NCI-H1048 (cell line): Measurements from ENCODE around the gene FEZ2.

Experiments
- DNase-seq: peaks from one replicate; lab custom pipeline; 2025; lab: John Stamatoyannopoulos, UW

FEZ2 gene

DNA sequence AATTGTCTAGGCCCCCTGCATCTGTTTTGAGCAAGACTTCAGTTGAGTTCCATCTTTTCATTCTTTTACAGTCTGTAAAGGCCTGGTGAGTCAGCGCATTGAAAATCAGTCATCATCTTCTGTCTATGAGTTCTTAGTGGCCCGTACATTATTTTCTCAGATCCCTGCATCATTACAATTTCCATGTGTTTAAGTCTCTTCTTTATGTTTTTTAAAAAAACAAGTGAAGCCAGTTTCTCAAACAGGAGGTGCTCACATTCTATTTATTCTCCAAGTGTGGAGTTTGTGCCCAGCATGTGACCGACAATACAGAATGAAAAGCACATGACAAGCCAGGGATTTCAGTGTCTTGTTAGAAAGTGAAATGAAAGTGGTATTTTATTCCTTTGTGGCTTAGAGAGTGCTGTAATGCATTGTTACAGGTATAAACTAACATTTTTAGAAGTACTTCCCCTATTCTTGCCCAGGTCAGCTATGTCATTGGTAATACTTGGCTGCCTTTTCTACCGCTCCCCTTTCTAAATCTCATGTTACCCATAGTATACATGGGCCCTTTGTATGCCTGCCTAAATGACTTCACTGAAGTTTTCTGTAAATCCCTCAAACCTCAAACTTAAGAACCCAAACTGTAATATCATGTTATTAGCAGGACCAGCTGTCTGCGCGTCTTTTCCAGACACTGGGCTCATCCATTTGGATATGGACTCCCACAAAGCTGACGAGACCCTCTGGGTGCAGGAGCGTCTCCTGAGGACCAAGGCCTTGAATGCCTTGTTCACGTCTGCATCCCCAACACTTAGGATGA, 67.6 kb downstream of the FEZ2 start:
- no peak for DNase-seq

- no peak for DNase-seq
Observed at GRCh38 chr2:36528766-36529392, 69.1 kb downstream of the FEZ2 start.

GRCh38 chr2:36528274-36528673, 69.7 kb downstream of the FEZ2 start:
- no peak for DNase-seq

- no peak for DNase-seq
Observed at GRCh38 chr2:36526226-36526625, 71.7 kb downstream of the FEZ2 start.

GRCh38 chr2:36525245-36525644, 72.7 kb downstream of the FEZ2 start:
- DNase-seq, result no peak

DNA sequence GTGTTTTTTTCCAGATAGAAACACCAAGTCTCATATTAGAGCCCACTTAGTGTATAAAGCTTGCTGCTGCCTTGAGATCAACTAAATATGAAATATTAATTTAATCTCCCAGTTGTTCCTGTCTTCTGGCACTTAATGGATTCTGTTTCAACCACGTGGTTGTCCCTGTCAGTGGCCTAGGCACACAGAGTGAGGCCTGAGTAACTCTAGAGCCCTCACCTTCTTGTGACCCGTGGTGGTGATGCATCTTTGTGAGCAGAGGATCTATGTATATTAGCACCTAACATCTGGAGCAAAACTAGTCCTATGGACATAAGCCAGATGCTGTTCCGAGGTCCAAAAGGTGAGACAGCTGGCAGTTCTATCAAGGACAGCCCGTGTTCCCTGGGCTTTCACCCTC, 74.8 kb downstream of the FEZ2 start:
- DNase-seq, result no peak

GRCh38 chr2:36520431-36520830, 77.5 kb downstream of the FEZ2 start:
- DNase-seq, result no peak

DNA sequence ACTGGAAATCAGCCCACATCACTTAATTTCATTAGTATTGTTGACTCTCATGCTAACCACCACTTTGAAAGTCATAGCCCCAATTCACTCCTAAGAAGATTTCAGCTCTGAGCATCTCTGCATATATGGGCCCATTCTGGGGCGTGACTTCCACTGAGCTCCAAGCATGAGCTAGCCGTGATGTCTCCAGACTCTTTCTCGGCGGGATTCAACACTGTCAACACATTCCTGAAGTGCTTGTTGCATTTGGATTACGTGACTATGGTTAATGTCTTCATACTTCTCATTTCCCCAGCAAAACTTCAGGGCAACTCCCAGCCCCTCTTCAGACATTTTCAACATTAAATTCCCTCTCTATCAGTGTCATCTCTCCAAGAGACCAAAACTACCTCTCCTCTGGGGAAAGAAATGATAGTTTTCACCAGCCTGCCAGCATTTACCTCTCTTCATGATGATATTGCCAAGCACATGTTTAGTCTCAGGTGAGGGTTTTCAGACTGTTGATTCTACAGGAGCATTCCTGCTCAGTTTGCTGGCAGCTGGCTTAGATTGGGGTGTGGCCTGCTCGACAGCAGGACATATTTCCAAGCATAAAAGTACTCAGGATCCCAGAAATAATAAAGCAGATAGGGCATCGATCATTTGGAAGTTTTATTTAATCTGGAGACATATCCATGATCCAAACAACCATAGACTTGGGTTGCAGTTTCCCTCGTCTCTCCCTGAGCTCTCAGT, 81.7 kb downstream of the FEZ2 start:
- no peak for DNase-seq

- no peak for DNase-seq
Observed at GRCh38 chr2:36515538-36515937, 82.4 kb downstream of the FEZ2 start.

DNA sequence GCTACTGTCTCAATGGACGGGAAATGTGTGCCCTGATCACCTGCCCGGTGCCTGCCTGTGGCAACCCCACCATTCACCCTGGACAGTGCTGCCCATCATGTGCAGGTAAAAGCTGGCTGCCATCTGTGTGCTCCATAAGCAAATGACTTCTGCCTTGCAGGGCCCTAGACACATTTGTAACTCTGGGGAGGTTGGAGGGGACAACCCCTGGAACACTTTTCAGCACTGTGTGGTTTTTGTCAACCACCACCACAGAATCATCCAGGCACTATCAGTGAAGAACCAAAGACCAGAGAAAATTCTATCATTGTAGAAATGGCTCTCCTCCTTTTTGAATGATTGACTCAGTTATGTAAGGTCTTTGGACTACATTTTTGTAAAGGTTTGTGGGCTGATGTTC, 84.3 kb downstream of the FEZ2 start:
- DNase-seq, result no peak

DNA sequence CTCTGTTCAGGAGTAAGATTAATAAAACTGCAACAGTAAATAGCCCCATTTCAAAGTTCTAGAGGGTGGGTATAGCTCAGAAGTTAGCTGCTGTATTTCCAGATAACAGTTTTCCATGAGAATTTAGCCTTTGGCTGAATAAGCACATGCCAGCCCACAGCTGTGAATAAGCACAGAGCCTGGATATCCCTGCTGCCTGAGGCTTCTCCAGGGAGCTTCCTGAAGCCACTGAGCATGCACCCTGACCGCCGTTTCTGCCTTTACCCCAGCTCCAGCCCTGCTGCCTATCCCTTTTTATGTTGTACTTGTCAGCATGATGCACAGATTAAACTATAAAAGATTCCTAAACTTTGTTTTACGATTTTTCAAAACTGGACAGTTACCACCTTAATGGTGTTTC, 85.3 kb downstream of the FEZ2 start:
- DNase-seq, result no peak

- no peak for DNase-seq
Observed at GRCh38 chr2:36511858-36512603, 85.9 kb downstream of the FEZ2 start.

GRCh38 chr2:36509075-36509474, 88.9 kb downstream of the FEZ2 start:
- DNase-seq, result no peak

GRCh38 chr2:36507408-36507812, 90.6 kb downstream of the FEZ2 start:
- DNase-seq, result no peak
